GM19239 (cell line): ENCODE results near the gene UNC80.

ENCODE experiments used
- DNase-seq: peaks from one replicate; pipeline ENCODE4 v3.0.0; 2011; ENCODE audit warnings: low spot score; ENCODE audit not compliant: insufficient read length
- FAIRE-seq: peaks from 2 replicates; lab custom pipeline; 2011; peaks lifted over from hg19 to GRCh38; lab: Jason Lieb, UNC

Gene UNC80

DNA sequence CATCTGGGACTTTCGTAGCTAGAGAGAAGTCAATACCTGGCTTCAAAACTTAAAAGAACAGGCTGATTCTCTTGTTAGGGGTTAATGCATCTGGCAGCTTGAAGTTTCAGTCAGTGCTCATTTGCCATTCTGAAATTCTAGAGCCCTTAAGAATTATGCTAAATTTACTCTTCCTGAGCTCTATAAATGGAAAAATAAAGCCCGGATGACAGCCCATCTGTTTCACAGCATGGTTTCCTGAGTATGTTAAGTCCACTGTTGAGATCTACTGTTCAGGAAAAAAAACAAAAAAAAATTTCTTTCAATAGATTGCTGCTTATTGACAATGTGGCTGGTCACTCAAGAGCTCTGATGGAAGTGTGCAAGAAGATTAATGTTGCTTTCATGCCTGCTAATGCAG, 129.5 kb downstream of the UNC80 start:
- FAIRE-seq, result no peak
- no peak for DNase-seq

DNA sequence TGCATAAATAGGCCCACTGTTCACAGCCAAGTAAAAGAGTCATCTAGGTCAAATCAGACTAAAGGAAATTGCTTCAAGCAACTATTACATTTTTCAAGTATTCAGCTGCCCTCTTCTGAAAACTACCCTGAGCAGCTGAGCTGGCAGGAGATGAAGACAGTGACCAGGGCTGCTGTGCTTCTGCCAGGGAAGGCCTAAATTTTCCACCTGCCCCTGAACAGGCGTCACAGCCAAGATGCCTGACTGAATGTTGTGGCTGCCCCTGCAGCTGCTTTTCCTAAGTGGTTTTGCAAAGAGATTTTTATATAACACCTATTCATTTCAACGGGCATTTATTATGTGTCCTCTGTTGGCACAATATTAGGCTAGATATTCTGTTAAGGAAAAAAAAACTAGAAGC, 134.1 kb downstream of the UNC80 start:
- DNase-seq, result no peak
- no peak for FAIRE-seq

GRCh38 chr2:209907746-209908145, 136.1 kb downstream of the UNC80 start:
- no peak for FAIRE-seq
- DNase-seq, result no peak

DNA sequence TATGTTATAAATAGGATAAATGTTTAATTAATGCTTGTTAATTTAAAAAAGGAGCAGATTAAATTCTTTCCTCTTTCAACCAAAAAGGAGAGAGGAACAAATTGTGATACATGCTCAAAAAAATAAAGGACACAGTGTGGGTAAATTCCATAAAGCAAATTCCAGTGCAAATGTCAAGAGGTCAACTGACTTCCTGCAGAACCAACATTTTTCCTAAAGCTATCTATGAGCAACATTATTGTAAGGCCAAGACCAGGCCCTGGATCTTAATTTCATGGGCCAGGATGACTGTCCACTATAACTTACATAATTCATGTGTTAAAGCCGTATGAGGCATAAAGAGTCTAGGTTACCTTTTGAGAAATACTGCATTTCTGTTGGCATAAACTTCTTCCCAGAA, 136.9 kb downstream of the UNC80 start:
- FAIRE-seq (no peak), DNase-seq (no peak)

DNA sequence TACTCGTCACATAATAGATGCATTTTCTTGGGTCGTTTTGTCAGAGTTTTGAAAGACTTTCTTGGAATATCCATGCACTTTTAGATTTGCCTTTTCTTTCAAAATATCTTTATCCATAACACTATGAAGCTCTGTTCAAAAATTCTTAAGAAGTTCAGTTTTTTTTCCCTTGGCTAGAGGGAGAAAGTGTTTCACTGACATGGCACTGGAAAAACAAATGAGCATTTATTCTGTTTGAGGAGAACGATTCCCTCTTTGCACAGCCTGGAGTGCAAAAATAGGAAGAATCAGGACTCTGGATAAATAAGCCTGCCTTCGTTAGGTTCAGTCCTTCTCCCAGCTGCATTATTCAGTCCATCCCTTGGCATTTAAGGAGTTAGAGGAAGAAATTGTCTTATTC, 139.9 kb downstream of the UNC80 start:
- no peak for DNase-seq
- no peak for FAIRE-seq

- FAIRE-seq (no peak), DNase-seq (no peak)
These were observed 142.2 kb downstream of the UNC80 start for GRCh38 chr2:209913786-209914345.

GRCh38 chr2:209917154-209917771, 145.6 kb downstream of the UNC80 start:
- no peak for DNase-seq
- no peak for FAIRE-seq

DNA sequence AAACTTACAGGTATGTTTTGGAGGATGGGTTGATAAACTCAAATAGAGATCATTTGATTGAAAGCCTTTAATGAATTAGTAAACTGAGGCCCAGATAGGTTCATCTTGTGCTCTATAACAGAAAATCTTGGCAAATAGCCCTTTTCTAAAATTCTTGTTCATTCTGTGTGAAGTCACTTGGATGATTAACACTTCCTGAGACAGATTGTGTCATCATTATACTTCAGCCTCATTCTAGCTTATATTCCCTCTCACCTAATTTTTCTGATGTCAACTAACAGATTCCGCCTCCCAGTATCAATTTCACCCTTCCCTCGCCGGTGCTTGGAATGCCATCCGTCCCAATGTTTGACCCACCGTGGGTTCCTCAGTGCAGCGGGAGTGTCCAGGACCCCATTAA, 146.6 kb downstream of the UNC80 start:
- FAIRE-seq (no peak), DNase-seq (no peak)

DNA sequence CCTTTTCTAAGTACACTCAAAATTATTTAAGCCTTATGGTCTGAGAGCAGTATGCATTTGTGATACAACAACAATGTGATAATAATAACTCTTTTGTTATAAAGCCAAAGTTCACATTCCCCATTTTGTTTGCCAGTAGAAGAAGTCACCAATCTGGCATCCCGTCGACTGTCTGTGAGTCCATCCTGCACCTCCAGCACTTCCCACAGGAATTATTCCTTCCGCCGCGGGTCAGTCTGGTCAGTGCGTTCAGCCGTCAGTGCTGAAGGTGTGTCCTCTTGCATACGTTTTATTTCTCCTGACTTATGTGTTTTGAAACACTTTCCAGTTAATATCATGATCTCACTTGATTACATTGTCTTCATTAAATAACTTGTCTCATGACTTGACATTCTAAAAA, 150.5 kb downstream of the UNC80 start:
- no peak for FAIRE-seq
- no peak for DNase-seq

- no peak for FAIRE-seq
- no peak for DNase-seq
These were observed 157.7 kb downstream of the UNC80 start for GRCh38 chr2:209929369-209929768.

DNA sequence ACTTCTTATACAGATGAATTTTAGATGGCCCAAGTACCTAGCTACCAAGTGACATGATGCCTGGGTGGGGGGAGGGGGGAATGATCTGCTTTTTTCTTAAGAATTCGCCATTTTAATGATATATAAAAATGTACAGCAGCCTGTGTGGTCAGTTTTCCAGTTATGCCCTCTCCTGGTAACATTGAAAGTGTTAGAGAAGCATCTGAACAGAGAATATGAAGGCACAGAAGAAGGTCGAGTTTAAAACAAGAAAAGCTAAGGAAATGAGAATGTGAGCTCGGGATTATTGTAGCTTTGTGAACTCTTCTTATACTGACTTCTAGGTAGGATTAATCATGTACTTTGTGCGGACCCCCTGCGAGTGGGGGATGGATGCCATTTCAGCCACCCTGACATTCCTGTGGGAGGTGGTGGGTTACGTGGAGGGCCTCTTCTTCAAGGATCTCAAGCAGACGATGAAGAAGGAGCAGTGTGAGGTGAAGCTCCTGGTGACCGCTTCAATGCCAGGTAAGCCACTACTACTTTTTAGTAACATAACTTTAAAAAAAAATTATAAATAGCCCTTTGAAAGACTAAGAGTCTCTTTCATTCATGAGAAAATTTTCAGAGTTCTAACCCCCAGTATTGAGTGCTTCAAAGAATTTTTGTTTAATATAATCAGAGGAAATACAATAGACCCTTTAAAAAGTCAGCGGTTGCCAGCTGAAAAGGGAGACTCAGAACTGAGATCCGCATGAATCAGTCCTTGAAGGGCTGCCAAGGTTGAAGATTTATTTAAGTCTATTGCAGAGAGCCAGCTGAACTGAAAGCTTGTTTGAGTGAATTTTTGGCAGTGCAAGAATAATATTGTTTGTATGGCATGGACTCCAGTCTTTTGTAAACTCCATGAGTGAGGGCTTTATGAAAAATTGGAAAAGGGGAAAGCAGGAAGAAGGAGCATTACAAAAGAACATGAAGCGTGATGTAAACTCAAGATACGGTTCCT, 162.2 kb downstream of the UNC80 start:
- FAIRE-seq, result no peak
- no peak for DNase-seq

DNA sequence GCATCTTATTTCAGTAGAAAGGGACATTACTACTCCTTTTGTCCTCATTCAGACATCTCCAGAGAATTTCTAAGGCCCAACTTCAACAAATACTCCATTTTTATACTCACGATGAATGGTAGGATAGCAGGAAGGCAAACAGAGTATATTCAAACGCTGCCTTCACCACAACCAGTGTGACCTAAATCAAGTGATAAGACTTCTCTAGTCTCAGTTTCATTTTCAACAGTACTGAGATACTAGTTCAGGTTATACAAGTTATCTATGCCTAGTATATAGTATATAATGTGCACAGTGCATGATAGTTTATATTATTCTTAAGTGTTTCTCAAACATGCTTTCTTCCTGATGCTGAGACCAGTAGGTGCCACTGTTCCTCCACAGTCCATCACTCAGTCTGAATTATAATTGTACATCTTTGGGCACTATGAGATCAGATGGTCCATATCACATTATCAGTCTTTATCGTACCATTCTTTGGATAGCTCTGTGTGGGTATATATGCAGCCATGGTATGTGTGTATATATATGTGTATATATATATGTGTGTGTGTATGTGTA, 164.6 kb downstream of the UNC80 start:
- DNase-seq, result no peak
- no peak for FAIRE-seq

GRCh38 chr2:209937893-209938292, 166.3 kb downstream of the UNC80 start:
- DNase-seq, result no peak
- FAIRE-seq, result no peak

DNA sequence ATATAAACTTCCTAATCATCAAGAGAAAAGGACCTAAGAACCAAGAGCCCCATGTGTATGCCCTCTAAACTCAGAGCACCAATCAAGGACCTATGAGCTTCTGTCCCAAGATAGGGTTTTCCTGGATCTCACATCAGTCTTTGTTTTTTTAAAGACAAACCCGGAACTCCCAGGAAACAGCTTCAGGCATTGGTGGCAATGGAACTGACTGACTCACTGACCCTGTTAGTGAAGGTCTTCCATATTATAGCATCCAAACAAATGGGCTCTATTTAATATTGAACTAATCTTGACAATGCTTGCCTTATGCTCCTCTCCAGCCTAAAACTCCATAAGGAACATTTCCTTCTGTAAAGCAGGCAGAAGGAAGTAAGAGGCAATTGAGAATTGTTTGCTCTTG, 167.3 kb downstream of the UNC80 start:
- FAIRE-seq, result no peak
- DNase-seq, result no peak

- DNase-seq, result no peak
- FAIRE-seq, result no peak
These were observed 169.3 kb downstream of the UNC80 start for GRCh38 chr2:209940936-209941335.

DNA sequence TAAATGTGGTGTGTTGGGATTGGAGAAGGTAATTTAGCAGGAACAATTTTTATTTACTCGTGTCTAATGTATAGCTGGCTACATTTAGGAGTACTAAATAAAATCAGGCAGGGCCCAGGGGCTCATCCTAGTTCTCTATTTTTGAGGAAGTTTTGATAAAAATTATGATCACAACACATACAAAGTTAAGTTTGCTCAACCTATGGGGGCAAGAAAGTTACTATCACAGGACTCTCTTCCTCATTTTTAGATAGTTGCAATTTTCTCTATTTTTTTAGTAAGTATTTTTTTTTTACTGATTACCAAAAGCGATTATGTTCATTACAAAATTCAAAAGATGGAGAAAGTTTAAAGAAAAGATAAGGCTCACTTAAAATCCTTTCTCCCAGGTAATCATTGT, 170.8 kb downstream of the UNC80 start:
- DNase-seq (no peak), FAIRE-seq (no peak)

- FAIRE-seq (no peak), DNase-seq (no peak)
These were observed 171.4 kb downstream of the UNC80 start for GRCh38 chr2:209942936-209943605.

DNA sequence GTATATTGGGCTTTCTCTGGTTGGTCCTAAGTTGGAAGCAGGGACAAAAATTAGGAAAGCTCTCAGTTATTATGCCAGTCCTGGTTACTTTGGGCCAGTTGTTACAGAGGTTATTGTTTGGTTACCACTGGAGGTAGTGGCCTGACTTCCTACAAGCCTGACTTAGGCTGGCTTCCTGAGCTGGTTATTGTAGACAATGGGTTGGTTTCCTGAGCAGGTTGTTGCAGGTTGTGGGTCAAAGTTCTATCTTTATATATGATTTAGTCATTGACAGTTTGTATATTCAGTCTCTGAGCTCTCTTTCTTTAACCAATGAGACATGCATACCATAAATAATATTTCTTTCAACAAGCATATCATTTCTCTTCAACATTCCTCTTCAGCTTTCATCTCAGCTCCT, 172.1 kb downstream of the UNC80 start:
- FAIRE-seq, result no peak
- DNase-seq, result no peak

GRCh38 chr2:209946539-209946938, 174.9 kb downstream of the UNC80 start:
- no peak for FAIRE-seq
- no peak for DNase-seq

DNA sequence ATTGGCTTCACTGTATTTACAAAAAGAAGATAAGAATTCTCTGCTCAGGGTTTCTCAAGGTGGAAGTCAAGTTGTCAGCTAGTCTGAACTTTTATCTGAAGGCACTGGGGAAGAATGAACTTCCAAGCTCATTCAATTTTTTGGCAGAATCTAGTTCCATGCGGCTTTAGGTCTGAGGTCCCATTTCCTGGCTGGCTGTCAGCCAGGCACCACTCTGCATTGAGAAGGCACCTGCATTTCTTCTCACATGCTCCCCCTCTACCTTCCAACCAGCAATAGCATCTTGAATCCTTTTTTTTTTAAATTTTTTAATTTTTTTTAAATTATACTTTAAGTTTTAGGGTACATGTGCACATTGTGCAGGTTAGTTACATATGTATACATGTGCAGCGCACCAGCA, 184.6 kb downstream of the UNC80 start:
- FAIRE-seq, result no peak
- DNase-seq, result no peak

- DNase-seq, result no peak
- no peak for FAIRE-seq
These were observed 186.4 kb downstream of the UNC80 start for GRCh38 chr2:209958016-209958415.
